Activated CD4-positive, alpha-beta T cell treated with anti-CD3 and anti-CD28 coated beads for 24 hours (primary cell): ENCODE measurements around the gene CCDC47.
"Not testable (repeated sequence)": the region's sequence is repeated elsewhere in the genome, so short reads cannot be mapped to it uniquely, and the experiment has no call there.

ENCODE experiments used
- DNase-seq, 2 donors: peaks; one replicate each; pipeline ENCODE4 v3.0.0-alpha.2; 2020; ENCODE audit warnings: low read depth in 2 of 2

CCDC47 gene, protein sequence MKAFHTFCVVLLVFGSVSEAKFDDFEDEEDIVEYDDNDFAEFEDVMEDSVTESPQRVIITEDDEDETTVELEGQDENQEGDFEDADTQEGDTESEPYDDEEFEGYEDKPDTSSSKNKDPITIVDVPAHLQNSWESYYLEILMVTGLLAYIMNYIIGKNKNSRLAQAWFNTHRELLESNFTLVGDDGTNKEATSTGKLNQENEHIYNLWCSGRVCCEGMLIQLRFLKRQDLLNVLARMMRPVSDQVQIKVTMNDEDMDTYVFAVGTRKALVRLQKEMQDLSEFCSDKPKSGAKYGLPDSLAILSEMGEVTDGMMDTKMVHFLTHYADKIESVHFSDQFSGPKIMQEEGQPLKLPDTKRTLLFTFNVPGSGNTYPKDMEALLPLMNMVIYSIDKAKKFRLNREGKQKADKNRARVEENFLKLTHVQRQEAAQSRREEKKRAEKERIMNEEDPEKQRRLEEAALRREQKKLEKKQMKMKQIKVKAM

DNA sequence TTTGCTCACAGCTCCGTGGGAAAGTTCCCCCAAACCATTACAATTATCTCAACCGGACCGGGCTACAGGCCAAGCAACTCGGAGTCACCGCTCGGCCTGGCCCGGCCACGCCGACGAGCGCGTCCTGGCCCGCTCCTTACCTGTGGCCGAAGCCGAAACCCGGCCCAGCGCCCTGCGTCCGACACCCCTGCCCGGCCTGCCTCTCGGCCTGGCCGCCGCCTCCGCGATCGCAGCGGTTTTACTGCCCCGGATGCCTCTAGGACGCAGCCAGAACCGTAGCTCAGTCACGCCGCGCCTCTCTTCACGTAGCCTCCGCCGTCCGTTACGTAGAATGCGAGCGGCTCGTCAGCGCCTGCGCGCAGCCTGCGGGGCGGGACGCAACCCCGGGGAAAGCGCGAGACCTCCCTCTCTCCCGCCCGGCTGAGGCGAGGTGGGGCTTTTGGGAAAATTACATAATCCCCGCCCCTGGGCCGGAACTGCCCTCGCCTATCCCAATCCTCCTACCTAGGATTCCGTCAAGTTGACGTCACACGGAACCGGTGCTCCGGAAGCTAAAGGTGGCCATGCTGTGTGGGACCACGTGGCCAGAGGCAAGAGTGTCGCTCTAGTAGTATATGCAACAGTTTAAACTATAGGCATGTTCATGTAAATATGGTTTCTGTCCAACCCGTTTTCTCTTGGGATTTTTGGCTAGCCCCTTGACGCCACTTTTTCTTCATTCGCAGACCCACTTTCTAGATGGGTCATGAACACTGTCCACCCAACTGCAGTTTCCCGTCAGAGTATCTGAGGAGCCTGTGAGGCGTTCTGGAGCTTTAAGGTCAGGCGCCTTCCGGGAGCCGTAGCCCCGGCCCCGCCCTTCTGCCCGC lies at the start of gene CCDC47:
Gene CCDC47 (minus strand): TSS at position 326 of the 869 bp plus-strand sequence. CDS start 7,422 bp downstream, outside the sequence.
- peak; percentile 95 to 97 for DNase-seq

DNA sequence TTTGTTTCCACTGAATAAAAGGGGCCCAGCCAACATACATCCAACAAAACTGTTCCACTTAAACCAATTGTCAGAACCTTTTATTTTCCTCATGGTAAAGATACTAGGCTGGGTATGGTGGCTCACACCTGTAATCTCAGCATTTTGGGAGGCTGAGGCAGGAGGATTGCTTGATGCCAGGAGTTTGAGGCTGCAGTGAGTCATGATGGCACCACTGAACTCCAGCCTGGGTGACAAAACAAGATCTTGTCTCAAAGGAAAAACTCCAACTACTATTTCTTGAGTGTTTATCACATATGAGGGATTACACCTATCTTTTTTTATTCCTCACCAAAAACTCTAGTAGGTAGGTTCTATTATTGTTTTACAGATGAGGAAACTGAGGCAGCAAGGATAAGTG lies 49.1 kb upstream of the CCDC47 start:
- no peak for DNase-seq

DNA sequence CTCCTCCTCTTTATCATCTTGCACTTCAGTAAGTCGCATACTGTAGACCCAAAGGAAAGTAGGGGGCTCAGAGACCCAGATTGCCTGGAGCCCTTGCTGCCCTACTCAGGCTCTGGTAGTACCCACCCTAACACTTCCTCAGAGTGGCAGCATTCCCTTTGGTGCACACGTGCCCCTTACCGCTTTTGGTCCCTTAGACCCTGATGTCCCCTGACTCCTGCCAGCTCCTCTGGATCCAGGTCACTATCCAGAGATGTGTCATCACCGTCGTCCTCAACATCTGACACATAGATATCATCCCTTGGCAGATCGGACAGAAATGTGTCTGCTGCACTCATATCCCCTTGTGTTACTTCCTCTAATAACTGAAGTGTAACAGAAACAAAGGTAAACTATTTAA lies 48.4 kb upstream of the CCDC47 start:
- no peak for DNase-seq

DNA sequence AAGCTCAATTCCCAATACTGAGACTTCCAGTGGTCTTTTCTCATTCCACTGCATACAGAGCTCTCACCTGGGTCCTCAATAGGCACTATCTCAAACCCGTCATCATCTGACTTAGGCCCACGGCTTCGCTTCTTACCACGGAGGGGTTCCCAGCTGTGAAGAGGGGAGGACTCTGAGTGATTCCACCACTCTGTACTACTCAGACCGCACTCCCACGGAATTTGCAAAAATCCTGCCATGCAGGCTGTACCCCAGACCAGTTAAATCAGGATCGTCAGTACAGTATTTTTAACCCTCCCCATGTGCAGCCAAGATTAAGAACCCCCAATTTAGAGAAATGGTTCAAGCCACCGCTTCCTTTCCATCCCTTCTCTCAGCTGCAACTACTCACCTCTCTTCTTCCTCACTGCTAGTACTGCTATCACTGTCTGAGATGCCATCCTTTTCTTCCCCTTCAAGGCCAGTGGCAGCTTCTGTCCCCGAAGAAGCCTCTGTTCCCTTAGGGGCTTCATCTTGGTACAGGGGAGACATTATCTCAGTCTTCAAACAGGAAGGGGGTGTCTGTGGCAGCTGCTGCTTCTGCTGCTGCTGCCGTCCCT lies 47.7 kb upstream of the CCDC47 start:
- no peak for DNase-seq

DNA sequence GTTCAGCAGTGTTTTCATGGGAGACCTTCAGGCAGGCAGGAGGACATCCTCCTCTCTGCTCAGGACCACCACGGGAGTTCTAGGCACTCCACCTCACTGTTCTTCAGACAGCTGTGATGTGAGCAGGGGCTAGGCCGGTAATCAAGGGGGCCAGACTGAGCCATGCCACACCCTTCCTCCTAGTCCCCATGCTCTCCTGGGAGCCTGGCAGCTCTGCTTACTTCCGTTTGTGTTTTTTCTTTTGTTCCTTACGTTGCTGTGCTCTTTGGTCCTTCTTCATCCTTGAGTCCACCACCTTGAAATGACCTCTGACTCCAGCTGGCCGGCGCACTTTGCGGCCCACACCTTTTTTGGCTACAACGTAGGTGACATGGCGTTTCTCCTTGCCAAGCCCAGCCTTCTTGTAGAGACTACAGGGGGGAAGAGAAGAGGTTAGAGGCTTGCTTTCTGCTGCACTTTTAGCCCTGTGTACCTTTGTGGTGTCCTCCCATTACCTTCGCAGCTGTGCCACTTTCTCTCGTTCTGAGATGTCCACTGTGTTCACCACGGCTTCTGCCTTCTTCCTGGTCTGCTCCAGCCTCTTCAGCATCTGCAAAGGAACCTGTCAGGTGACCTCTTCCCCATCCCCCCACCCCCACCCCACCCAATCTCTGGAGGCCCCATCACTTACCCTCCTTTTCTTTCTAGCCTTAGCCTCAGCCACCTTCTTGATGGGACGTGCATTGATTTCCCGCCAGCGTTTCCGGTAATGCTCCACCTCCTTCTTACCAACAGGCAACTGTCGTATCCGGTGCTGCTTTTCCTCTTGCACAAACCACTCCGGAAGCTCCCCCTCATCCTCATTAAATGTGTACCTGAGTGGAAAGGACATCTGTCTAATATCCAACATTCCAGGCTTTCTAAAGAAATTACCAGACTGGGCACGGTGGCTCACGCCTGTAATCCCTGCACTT lies 46.5 kb upstream of the CCDC47 start:
- no peak for DNase-seq

DNA sequence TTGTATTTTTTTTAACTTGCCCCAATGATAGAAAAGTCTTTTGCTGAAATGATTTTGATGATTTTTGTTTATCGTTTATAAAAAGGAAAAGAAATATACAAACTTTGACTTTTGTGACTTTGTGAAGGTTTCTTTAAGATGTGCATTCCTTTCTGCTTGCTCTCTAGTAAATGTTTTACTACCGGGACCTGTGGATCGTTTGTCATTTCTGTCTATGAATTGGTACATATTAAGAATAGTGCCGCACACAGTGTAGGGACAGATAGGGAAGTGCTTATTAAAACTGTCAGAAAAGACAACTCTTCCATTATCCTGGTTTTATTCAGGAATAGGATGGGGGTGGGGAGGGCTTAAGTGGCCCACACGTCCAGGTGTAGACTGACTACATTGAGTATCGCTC lies 45.7 kb upstream of the CCDC47 start:
- DNase-seq = no peak

DNA sequence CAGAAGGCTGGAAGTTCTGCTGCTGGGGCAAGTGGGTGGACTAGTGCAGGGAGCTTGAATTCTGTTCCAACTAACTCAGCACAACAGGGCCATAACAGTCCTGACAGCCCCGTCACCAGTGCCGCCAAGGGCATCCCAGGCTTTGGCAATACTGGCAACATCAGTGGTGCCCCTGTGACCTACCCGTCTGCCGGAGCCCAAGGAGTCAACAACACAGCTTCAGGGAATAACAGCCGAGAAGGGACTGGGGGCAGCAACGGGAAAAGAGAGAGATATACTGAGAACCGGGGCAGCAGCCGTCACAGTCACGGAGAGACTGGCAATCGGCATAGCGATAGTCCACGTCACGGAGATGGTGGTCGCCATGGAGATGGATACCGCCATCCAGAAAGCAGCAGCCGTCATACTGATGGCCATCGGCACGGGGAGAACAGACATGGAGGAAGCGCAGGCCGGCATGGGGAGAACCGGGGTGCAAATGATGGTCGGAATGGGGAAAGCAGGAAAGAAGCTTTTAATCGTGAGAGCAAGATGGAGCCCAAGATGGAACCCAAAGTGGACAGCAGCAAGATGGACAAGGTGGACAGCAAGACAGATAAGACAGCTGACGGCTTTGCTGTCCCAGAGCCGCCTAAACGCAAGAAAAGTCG lies 44.5 kb upstream of the CCDC47 start:
- no peak for DNase-seq

DNA sequence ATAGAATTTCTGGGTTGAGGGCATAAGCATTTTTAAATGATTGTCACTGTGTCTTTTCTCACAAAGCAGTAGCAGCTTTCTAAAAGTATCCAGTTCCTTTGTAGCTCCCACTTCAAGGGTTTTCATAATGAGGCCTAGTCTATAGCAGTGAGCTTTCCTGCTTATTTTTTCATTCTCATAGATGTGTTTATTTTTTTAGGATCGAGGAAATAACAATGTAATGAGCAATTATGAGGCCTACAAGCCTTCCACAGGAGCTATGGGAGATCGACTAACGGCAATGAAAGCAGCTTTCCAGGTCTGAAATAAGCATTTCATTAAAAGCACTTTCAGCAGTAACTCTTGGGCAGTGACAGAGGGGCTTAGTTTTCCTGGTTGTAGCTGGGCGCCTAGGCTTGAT lies 43.3 kb upstream of the CCDC47 start:
- DNase-seq = no peak

DNA sequence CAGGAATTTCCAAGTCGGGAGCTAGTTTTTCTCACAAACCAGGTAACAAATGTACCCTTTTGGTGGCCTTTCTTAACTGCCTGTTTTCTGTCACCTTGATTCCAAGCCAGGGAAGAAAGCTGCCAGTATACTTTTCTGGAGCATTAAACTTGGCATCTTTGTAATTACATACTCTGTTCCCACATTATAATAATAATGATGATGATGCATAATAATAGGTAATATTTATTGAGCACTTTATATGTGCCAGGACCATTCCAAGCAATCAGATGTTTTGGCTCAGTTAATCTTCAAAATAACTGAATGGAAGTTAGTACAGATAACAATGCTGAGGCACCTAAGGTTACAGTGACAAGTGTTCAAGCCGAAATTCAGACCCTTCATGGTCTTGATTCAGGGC lies 42.7 kb upstream of the CCDC47 start:
- no peak for DNase-seq

DNA sequence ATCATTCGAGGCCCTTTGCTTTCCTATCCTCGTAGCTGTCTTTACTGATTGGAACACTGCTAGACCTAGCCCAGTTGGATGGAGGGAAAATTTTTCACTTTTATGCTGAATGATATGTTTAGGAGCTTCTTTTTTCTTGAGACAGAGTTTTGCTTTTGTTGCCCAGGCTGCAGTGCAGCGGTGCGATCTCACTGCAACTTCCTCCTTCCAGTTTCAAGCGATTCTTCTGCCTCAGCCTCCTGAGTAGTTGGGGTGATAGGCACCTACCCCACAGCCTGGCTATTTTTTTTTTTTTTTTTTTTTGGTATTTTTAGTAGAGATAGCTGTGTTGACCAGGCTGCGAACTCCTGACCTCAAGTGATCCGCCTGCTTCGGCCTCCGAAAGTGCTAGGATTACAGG lies 36.6 kb upstream of the CCDC47 start:
- DNase-seq = no peak

DNA sequence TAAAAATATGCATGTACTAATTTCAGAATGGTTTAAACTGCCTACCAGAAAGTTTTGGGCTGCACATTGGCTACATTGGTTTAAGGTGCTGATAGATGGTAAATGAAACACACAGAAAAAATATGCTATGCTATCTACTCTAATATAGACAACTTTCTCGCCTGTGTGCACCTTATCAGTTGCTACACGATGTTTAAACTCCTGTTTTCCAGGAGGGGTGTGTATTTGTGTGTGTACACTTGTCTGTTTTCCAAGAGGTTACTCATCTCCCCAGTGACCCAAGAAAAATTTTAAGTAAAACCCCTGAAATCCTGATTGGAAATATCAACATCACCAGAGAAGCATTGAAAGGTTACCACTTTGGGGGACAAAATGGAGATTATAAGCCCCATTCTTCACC lies 32.2 kb upstream of the CCDC47 start:
- DNase-seq = no peak

DNA sequence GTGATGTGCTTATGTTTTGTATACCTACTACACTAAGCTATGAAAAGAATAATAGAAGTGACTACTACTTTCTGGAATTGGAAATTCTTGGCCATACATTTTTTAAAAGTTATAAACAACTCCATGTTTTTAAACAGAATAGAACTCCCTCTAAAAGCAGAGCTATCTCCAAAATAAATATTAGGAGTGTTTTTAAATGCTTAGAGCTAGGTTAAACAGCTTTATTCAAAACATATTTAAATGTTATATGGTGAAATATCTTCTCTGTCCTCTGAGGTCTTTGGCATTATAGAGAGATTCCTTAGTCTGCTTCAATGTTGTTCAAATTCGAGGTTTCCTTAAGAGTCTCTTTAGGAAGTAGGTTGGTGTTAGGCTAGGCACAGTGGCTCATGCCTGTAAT lies 30.9 kb upstream of the CCDC47 start:
- no peak for DNase-seq

DNA sequence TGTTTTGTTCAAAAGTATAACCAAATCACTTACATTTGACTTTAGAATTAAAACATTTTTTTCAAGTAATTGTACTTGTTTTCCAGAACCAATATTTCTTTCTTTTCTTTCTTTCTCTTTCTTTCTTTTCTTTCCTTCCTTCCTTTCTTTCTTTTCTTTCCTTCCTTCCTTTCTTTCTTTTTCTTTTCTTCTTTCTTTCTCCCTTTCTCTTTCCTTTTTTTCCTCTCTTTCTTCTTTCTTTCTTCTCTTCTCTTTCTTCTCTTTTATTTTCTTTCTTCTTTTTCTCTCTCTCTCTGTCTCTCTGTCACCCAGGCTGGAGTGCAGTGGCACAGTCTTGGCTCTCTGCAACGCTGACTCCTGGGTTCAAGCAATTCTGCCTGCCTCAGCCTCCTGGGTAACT lies 27.4 kb upstream of the CCDC47 start:
- DNase-seq = no peak

DNA sequence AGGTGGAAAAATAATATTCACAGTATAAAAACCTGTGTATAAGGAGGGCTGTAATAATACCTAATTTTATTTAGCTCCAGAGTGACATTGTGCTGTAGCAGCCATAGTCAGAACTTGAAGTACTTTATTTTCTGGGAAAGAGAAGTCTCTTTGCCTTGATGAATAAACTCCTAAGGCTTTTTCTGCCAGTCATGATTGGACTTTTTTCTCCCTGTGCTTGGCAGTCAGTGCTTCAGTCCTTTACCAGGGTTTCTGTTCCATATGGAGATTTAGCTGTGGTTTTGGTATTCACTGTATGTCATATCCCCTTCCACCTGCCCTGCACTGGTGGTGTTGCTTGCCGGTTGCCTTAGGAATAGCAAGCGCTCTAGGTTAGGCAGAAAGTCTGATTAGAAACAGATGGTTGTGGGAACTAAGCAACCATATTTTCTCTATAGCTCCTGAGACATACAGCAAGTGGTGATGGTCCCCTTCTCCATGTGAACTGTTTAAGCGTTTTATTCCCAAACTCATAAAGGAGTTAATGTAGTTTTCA lies 25.2 kb upstream of the CCDC47 start:
- no peak for DNase-seq

DNA sequence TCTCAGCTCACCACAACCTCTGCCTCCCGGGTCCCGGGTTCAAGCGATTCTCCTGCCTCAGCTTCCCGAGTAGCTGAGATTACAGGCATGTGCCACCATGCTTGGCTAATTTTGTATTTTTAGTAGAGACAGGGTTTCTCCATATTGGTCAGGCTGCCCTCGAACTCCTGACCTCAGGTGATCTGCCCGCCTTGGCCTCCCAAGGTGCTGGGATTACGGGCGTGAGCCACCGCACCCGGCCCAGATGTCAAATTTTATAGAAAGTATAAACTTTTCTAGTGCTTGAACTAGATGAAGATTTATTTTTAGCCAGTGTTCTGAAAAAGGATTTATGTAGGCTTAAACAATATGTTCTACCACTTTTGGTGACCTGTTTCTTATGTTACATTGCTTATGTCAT lies 23.0 kb upstream of the CCDC47 start:
- not testable (repeated sequence) for DNase-seq

DNA sequence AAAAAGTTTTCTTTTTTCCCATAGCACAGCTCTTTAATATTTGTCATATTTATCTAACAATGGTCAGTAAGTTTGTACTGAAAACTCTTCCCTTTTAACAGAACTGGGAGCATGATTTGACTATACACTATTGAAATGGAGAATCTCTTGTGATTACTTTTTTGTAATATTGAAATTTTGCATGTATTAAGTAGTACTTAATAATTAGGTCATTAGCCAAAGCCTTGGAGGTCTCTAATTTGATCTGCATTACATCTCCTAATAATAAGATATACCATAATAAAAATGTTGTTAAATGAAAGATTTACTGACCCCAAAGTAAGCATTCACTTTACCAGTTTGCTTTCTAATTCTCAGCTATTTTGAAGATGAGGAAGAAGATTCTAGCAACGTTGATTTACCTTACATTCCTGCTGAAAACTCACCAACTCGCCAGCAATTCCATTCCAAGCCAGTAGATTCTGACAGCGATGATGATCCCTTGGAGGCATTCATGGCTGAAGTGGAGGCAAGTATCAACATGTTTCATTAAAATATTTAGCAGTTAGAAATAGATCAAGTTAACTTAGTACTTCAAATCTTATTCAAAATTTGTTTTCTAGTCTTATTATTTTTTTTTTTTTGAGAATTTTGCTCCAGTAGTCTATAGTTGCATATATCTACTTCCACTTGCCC lies 18.8 kb upstream of the CCDC47 start:
- no peak for DNase-seq

DNA sequence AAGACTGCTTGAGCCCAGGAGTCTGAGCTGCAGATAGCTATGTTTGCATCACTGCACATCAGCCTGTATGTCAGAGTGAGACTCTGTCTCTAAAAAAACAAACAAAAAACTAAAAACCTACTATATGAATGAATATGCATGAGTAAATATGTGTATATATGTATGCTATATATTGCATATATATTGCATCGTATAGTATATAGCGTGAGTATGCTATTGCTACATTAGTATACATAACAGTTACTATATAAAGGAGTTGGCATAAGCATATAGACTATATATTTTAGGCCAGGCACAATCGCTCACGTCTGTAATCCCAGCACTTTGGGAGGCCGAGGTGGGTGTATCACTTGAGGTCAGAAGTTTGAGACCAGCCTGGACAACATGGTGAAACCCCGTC lies 16.7 kb upstream of the CCDC47 start:
- no peak for DNase-seq

DNA sequence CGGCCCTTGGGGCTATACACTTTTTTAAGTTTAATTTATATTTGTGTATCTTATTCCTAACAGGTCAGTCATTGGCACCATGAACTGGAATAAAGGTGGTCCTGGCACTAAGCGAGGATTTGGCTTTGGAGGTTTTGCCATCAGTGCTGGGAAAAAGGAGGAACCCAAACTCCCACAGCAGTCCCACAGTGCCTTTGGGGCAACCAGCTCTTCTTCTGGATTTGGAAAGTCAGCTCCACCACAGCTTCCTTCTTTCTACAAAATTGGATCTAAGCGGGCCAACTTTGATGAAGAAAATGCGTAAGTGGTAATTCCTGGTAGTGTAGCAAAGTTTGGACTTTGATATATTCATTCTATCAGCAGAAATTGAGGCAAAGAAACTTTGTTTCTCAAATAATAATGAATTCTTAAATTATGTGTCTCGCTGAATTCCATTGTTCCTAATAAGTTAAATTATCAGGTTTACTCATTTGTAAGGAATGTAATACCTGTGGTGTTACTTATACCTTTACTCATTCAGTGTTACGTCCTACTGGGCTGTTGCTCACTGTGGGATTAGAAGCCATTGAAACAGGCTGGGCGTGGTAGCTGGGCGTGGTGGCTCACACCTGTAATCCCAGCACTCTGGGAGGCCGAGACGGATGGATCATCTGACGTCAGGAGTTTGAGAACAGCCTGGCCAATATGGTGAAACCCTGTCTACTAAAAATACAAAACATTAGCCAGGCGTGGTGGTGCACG lies 13.7 kb upstream of the CCDC47 start:
- no peak for DNase-seq

DNA sequence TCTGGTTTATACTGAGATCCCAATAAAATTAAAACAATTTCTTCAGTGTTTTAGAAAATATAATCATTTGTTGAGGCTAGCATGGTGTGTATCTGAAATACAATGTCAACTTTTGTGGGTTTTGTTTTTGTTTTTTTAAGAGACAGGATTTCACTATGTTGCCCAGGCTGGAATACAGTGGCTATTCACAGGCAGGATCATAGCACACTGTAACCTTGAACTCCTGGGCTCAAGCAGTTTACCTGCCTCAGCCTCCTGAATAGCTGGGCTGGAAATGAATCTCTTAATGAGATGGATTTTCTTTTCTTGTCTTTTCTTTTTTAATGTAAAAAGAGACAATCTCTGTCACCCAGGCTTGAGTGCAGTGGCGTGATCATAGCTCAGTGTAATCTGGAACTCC lies 12.7 kb upstream of the CCDC47 start:
- no peak for DNase-seq
